Calu3 (cell line): ENCODE measurements around the gene RPL38. TPM values are rescaled to one million over a fixed set of nuclear protein-coding genes. Genes with fewer than 3 reads are reported as not detected.

Experiments
- BruUV-seq: library from RNA; stranded (reverse); fragments of 400-500 nt; replicated peaks from 2 replicates; lab custom pipeline; 2021; lab: Mats Ljungman, UMichigan
- CTCF ChIA-PET: fragments of 300-600 bp; sonication (Branson Sonifier 250); formaldehyde crosslinking; loops from one replicate; lab custom pipeline; 2022; ENCODE audit warnings: antibody characterized with exemption; lab: Charles Lee
- DNase-seq: peaks from one replicate; pipeline ENCODE4 v3.0.0; 2022
- H3K27ac Mint-ChIP-seq: one replicate; pipeline ENCODE4 v1.8.0; 2022; ENCODE audit warnings: mixed read lengths; ENCODE audit not compliant: unreplicated experiment
- H3K27me3 Mint-ChIP-seq: one replicate; pipeline ENCODE4 v1.8.0; 2022; ENCODE audit warnings: mixed read lengths; ENCODE audit not compliant: unreplicated experiment
- H3K36me3 Mint-ChIP-seq: one replicate; pipeline ENCODE4 v1.8.0; 2022; ENCODE audit warnings: mild to moderate bottlenecking, moderate library complexity, mixed read lengths; ENCODE audit not compliant: insufficient read depth, unreplicated experiment
- H3K4me1 Mint-ChIP-seq: one replicate; pipeline ENCODE4 v1.8.0; 2022; ENCODE audit warnings: mild to moderate bottlenecking, low read depth, mixed read lengths; ENCODE audit not compliant: unreplicated experiment
- H3K4me3 Mint-ChIP-seq: one replicate; pipeline ENCODE4 v1.8.0; 2022; ENCODE audit warnings: mild to moderate bottlenecking, low read depth, moderate library complexity, mixed read lengths; ENCODE audit not compliant: unreplicated experiment
- H3K9me3 Mint-ChIP-seq: one replicate; pipeline ENCODE4 v1.8.0; 2022; ENCODE audit warnings: low read depth, mixed read lengths; ENCODE audit not compliant: unreplicated experiment
- CTCF ChIP-seq: fragments of 200-600 bp; IDR thresholded peaks from one replicate; pipeline ENCODE4 v1.8.0; 2022; ENCODE audit warnings: antibody characterized with exemption; ENCODE audit not compliant: unreplicated experiment
- intact Hi-C: fragments of 100-400 bp; cut with micrococcal nuclease; formaldehyde crosslinking; loops from one replicate; pipeline ENCODE4 v1.10.0; 2022; ENCODE audit not compliant: unreplicated experiment
- total RNA-seq: library from RNA; stranded (reverse); gene quantifications from 2 replicates; pipeline ENCODE4 v1.2.3, GENCODE V29; 2022

Gene RPL38
- total RNA-seq, 1 experiment from 2014 or later: 725 TPM

GRCh38 chr17:74249590-74250270, 46.3 kb downstream of the RPL38 start:
- TF ChIP-seq CTCF: no peak
- no peaks in the 10 kb centered on the region for H3K9me3 Mint-ChIP-seq
- intact Hi-C loops: no loop called here
- no peak overlapping the region for H3K4me3 Mint-ChIP-seq
- H3K36me3 Mint-ChIP-seq: no peaks in the 10 kb centered on the region
- no TSS peak for BruUV-seq
- H3K27ac Mint-ChIP-seq: no peak overlapping the region
- CTCF ChIA-PET: interaction anchor here (1.1 kb wide), 1 partner anchor 99 kb away, joined by 9 read pairs; no protein-coding TSS in a partner anchor
- DNase-seq: no peak
- peaks cover 89% of the 10 kb centered on the region for H3K27me3 Mint-ChIP-seq
- H3K4me1 Mint-ChIP-seq: no peaks in the 10 kb centered on the region

GRCh38 chr17:74250324-74250995, 47.0 kb downstream of the RPL38 start:
- H3K27me3 Mint-ChIP-seq: peaks cover 81% of the 10 kb centered on the region
- H3K36me3 Mint-ChIP-seq: no peaks in the 10 kb centered on the region
- TF ChIP-seq CTCF: no peak
- H3K27ac Mint-ChIP-seq: no peak overlapping the region
- no peaks in the 10 kb centered on the region for H3K9me3 Mint-ChIP-seq
- H3K4me1 Mint-ChIP-seq: no peaks in the 10 kb centered on the region
- DNase-seq: no peak
- no TSS peak for BruUV-seq
- no peak overlapping the region for H3K4me3 Mint-ChIP-seq
- CTCF ChIA-PET: no interaction called here
- intact Hi-C loops: no loop called here

- no peaks in the 10 kb centered on the region for H3K9me3 Mint-ChIP-seq
- H3K27ac Mint-ChIP-seq: no peak overlapping the region
- no peak for TF ChIP-seq CTCF
- CTCF ChIA-PET: no interaction called here
- intact Hi-C loops: no loop called here
- no peak for DNase-seq
- no peaks in the 10 kb centered on the region for H3K4me1 Mint-ChIP-seq
- H3K36me3 Mint-ChIP-seq: no peaks in the 10 kb centered on the region
- H3K4me3 Mint-ChIP-seq: no peak overlapping the region
- peaks cover 75% of the 10 kb centered on the region for H3K27me3 Mint-ChIP-seq
- BruUV-seq: no TSS peak
Measured at GRCh38 chr17:74251051-74251450, 47.6 kb downstream of the RPL38 start.

GRCh38 chr17:74251569-74251968, 48.1 kb downstream of the RPL38 start:
- CTCF ChIA-PET: no interaction called here
- DNase-seq: no peak
- H3K27ac Mint-ChIP-seq: no peak overlapping the region
- no peaks in the 10 kb centered on the region for H3K4me1 Mint-ChIP-seq
- no peaks in the 10 kb centered on the region for H3K36me3 Mint-ChIP-seq
- no peaks in the 10 kb centered on the region for H3K9me3 Mint-ChIP-seq
- no peak overlapping the region for H3K4me3 Mint-ChIP-seq
- TF ChIP-seq CTCF: no peak
- intact Hi-C loops: no loop called here
- peaks cover 70% of the 10 kb centered on the region for H3K27me3 Mint-ChIP-seq
- no TSS peak for BruUV-seq
